GM12874 (cell line): ENCODE results near the gene NPAS3.

Experiments
- TF ChIP-seq, protein P1 (sequence below): IDR thresholded peaks from 2 replicates; pipeline ENCODE4 v1.5.1; 2011; ENCODE audit warnings: low read depth, mild to moderate bottlenecking, control low read depth, low read length, moderate library complexity; ENCODE audit not compliant: insufficient read depth

NPAS3 gene

DNA sequence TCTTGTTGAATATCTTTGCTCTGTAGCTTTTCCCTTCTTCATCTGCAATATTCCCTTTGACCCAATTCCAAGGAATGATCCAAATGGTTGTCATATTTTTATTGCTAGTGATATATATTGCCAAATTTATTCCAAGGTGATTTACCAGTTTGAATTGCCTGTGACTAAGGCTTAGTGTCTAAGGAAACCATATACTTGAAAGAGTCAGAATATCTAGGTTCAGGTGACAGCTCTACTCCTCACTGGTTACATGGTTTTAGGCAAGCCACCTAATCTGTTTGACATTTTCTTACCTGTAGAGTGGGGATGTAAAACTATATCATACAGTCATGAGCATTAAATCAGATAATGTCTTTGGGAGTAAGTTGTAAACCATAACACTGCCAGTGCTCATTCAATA is 473.8 kb downstream of the NPAS3 start:
- TF ChIP-seq, protein P1, sequence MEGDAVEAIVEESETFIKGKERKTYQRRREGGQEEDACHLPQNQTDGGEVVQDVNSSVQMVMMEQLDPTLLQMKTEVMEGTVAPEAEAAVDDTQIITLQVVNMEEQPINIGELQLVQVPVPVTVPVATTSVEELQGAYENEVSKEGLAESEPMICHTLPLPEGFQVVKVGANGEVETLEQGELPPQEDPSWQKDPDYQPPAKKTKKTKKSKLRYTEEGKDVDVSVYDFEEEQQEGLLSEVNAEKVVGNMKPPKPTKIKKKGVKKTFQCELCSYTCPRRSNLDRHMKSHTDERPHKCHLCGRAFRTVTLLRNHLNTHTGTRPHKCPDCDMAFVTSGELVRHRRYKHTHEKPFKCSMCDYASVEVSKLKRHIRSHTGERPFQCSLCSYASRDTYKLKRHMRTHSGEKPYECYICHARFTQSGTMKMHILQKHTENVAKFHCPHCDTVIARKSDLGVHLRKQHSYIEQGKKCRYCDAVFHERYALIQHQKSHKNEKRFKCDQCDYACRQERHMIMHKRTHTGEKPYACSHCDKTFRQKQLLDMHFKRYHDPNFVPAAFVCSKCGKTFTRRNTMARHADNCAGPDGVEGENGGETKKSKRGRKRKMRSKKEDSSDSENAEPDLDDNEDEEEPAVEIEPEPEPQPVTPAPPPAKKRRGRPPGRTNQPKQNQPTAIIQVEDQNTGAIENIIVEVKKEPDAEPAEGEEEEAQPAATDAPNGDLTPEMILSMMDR, result no peak

DNA sequence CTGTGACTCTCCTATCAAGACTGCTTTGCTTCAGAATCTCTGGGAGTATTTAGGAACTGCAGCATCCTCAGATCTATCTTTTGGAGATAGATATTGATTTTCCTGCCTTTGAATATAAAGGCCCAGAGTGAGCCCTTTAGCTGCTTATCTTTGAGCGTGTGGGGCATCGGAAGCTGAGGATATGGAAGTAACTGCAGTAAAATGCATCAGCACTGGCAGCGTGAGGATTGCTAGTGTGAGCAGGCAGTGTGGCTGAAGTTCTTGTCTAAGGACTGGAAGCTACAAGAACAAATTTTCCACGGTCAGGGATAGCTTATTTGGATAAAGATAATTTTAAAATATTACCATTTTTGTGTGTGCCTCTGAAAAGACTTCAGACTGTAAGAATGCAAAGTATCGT is 474.7 kb downstream of the NPAS3 start:
- TF ChIP-seq, protein P1, result no peak

DNA sequence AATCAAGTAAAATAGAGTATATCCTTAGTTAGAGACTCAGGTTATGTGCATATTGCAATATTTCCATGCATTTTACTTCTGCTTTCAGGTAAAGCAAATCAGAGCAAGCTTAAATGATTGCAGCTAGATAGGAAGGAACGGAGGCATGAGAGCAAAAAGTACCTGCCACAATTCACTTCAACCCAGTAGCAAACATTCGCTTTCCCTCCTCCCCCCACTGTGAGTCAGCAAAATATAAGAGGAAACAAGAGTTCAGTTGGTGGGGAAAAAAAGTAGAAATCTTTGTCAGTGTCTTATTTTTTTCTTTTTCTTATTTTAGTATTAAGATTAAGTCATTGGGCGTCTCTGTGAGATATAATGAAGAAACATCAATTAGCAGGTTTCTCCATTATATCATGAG is 475.4 kb downstream of the NPAS3 start:
- TF ChIP-seq, protein P1, result no peak

DNA sequence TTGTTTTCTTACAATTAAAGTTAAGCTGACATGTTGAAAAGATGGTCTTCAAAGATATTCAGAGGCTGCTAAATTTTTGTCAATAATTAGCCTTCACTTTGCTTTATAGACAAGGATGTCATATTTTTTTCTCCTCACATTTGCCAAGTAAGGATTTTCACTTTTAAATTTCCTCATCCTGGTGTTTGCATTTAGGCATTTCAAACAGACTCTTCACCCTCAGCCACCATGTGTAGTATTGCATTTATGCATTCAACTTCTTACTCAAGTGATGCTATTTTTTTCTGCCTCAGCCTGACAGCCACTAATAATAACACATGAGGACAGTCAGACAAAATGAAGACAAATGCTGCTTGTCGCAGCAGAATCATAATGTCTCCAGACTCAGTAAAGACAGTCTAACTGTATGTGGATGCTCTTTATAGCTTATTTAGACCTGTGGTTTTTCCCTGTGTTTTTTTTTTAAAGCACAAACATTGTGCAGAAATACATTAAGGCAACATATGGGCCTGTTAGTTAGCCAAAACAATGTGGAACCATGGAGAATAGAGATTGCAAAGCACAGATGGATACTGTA is 481.5 kb downstream of the NPAS3 start:
- TF ChIP-seq, protein P1, result no peak

DNA sequence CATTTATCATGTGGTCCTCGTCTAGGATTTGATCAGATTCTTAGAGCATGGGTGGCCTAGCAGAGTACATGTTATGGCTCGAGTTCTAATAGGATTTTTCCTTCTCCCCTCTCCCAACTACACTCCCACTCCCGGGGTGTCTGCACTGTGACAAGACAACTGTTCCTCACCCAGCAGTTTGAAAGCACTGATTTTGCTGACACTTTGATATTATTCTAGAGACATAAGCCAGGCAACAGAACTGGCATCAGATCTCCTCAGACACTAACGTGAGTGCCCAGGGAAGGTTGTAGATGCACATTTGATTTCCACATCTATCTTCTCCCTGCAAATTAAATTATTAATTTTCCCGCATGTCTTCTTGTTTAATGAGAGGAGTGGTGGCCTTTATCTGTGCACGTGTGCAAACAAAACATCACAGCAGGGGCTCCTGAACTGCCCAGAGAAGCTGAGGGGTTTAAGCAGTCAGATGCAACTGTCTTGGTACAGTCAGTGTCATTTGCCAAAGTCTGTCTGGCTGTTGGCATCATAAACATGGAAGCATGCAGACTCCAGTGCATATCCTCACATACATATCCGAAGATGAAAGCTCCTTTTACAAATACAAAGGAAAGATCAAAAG is 491.8 kb downstream of the NPAS3 start:
- TF ChIP-seq, protein P1, result no peak

DNA sequence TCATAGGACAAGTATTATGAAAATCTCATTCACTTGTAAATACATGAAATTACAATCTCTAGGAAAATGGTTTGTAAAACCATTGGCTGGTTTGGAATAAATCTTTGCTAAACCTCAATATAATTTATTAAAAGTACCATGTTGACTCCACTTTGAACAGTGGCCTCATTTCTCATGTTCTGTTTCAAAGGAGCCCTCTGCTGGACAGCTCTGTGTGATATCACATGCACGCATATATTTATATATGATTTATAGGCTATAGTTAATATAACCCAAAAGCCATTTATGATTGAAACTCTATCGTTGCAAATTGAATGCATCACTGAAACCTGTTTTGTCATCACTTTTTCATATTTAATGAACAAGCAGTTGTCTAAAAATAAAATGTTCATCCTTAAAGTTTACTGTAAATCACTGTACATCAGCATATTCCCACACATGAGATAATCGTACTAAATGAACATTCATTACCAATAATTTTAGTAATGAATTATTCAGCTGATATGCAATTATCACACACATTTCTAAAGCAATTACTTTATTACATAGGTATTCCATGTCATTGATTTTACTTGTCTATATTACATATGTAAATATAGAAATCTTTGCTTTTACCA is 493.8 kb downstream of the NPAS3 start:
- TF ChIP-seq, protein P1, result 0 out of 2 replicates have a peak, but pooled peaks have one; percentile 8

DNA sequence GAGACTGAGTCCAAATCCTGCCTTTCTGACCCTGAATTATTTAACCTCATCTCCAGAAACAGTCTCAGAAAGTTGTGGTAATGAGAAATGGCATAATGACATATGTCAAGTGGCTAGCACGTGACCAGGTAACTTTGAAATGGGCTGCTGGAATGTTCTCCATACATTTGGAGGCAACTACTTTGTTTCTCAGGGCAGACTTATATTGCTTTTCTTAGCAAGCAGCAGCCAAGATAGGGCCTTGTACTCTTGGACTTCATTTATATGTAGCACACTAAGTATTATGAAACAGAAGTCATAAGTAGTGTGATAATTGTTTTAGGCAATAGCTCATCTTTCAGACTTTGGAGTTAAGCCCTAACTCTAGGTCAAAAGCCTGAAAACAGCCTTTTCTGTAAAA is 494.7 kb downstream of the NPAS3 start:
- TF ChIP-seq, protein P1, result no peak
